Stimulated activated CD8-positive, alpha-beta memory T cell treated with anti-CD3 and anti-CD28 coated beads, Interleukin-15, amount 100 ng/mL, for 48 hours (primary cell): ENCODE results near the gene LMBRD1.
"Not testable (repeated sequence)": the region's sequence is repeated elsewhere in the genome, so short reads cannot be mapped to it uniquely, and the experiment has no call there.

Experiments
- DNase-seq, 2 donors: peaks; one replicate each; pipeline ENCODE4 v3.0.0-alpha.2; 2020; ENCODE audit warnings: low read depth in 2 of 2

The LMBRD1 gene

DNA sequence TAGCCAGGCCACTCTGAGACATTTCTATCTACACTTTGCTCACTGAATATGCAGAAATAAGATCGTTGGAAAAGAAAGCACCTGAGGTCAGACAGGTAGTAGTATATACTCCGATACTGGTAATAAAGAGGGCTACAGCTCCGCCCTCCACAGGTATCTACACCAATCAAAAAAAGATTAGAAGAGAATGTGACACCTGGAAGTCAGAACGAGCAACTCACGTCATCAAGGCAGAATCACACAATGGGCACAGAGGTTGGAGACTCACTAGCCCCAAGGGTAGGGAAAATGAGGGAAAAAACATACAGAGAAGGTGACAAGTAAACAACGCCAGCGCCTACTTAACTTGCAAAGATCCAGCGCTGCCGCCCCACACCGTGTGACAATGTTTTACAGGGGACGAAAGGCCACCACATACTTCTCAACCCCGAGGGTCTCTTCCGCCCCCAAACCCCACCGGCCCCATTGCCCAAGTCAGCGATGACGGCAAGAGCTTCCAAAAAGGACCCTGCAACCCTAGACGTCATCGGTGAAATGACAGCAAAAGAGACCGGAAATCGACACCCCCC lies 653 bp downstream of the LMBRD1 start:
- DNase-seq, result no peak

DNA sequence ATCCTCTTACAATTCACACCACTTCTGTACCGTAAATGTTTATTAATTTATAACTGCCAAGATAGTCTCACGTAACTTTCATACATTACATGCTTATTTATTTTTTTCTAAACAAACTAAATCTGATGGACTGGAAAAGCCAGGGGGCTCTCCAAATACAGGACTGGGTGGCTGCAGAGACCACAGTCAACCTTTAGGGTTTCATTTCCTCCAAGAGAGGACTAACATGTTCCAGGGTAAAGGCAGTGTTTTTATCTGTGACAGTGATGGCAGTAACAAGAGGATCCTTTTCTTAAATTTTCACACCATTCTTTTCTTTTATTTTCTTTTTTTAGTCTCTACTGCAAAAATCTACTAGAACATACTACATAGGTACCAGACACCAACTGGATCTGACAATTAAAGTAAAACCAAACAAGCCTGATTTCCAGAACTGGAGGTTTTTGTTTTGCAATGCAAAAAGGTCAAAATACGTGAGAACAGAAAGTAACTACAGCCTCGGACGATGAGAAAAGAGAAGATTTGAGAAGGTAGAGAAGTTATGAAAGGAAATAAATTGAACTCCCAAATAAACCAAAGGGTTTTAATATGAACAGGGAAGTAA lies 1.2 kb downstream of the LMBRD1 start:
- DNase-seq, result no peak

DNA sequence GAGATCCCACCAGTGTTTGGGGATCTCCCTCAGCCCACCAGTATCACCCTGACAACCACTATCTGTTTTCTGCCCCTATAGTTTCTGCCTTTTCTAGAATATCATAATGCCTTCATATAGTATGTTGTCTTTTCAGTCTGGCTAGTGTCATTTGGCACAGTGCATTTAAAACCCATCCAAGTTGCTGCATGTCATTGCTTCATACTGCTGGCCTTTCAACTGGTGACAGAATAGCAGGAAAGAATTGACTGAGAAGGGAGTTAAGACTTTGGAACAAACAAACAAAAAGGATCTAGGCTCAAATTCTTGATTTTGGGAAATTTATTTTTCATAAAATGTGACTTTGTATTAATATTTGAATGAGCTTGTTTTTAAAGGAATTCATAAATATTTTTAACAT lies 4.5 kb downstream of the LMBRD1 start:
- DNase-seq, result no peak

DNA sequence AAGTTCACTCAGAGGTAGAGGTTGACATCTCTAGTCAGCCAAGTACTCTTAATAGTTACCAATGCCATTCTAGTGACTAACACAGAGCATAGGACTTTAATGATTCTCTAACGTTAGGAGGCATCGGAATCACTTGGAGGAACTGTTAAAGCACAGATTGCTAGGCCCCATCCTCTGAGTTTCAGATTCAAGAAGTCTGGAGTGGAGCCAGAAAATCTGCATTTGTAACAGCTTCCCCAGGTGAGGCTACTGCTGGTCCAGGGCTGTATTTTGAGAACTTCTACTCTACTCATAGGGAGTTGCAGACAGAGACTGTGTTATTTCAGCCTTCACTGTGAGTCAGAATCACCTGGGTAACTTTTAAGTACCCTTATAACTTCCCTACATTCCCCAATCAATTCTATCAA lies 5.7 kb downstream of the LMBRD1 start:
- DNase-seq, result no peak

DNA sequence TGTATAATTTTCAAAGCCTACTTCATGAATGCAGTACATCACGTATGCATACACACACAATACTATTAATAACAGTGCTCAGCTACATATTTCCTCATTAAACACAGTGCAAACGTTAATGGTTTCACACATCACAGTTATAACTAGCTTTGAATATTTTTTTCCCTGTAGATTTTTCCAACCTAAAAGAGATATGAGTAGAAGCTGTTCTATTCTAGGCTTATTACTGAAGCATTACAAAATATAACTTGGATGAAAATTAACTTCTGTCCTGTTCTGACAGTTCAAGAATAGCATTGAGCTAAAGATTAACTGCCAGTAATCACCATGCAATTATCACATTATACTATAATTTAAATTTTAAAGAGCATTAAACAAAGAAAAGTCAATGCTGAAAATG lies 6.2 kb downstream of the LMBRD1 start:
- DNase-seq, result no peak

DNA sequence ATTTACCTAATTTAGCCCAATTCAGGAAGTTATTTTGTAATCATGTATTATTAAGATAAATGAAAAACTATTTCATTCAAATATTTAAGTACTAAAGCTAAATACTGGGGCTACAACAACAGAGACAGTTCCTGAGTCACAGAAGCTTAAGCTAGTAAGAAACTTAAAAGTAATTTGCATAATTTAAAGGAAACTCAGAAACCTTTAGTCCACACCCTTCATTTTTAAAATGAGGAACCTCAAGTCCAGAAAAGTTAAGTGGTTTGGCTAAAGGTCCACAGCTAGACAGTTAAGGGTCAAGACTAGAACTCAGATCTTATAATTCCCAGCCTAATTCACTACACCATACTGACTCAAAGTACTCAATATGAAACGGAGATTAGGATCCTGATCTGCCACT lies 7.2 kb downstream of the LMBRD1 start:
- DNase-seq, result no peak

DNA sequence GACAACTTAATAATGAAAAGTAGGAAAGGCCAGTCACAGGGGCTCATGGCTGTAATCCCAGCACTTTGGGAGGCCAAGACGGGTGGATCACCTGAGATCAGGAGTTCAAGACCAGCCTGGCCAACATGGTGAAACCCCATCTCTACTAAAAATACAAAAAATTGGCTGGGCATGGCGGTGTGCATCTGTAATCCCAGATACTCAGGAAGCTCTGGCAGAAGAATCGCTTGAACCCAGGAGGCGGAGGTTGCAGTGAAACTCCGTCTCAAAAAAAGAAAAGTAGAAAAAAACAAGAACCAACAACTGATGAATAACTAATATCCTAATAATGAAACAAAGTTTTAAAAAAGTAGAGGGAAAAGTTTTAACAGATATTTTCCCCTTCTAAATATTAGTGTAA lies 9.4 kb downstream of the LMBRD1 start:
- not testable (repeated sequence) for DNase-seq

DNA sequence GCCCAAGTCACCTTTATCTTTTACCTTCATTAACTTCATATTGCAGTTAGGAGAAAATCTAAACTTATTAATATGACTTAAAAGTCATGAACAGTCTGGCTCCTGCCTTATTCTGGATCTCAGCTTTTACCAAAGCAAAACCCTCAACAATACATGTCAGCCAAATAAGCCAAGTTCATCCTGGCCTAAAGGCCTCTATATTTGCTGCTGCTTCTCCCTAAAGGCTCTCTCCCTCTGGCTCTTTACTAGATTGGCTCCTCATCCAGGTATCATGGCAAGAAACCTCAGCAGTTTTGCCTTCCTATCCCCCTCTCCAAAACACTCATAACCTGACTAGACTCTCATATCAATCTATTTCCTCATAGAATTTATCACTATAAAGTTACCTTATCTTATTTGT lies 11.1 kb downstream of the LMBRD1 start:
- DNase-seq, result no peak

DNA sequence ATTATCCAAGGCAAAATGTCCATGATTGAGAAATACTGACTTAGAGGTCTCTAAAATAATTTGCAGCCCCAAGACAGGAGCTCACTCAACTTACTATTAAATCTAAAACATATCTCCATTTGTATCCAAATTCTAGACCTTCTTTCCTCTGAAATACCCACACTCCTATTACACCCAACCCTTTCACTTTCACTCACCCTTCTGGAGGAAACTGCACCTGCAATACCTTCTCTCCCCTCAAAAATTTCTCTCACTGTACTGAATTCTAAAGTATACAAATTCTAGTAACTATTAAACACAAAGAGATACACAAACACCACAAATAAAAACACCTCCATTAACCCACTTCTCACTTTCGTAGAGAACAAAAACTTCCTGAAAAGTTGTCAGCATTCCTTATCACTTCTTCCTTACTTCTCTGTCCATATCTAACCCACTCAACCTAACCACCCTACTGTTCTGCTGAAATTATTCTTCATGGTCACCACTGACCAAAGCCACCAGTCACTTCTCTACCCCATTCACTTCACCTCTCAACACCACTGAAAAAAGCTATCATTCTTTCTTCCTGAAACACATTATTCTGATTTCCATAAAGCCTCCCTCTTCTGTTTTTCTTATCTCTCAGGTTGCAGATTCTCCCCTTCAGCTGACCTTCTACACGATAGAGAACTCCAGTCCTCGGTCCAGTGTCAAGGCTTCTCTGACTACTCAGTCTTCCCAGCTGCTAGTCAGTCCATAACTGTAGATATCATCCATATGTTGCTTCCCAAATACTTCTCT lies 12.0 kb downstream of the LMBRD1 start:
- no peak for DNase-seq

DNA sequence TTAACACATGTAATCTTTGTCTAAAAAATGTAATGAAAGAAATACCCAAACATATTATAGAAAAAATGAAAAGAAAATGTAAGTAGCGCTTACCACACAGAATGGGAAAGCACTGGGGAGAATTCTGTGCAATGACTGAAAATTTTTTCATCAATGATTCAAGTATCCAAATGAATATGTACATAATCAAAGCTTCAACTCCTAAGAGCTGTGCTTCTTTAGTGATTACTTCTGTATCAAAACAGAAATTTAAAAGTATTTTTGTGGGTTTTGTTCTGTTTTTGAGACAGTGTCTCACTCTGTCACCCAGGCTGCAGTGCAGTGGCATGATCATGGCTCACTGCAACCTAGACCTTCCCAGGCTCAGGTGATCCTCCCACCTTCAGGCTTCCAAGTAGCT lies 13.7 kb downstream of the LMBRD1 start:
- DNase-seq, result no peak

DNA sequence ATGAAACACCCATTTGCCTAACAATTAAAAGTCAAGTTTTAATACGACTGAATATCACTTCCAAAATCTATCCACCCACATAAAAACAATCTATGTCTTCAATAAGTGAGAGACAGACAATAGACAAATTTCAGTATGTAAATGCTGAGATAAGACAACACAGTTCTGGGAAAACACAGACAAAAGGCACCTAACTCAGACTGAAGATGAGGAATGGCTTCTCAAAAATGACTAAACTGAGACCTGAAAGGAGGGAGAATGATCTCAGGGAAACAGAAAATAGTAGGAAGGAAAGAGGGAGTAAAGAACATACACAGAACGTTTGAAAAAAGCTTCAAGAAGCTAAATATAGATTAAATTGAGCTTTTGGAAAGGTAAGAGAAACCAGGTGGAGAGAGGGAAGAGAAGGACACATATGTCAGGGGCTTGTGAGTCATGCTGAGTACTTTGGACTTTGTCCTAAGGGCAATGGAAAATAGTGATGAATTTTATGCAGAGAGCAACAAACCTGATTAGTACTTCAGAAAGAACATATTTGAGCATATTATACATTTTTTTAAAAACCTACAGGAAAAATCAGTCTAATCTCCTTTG lies 16.1 kb downstream of the LMBRD1 start:
- DNase-seq, result no peak

DNA sequence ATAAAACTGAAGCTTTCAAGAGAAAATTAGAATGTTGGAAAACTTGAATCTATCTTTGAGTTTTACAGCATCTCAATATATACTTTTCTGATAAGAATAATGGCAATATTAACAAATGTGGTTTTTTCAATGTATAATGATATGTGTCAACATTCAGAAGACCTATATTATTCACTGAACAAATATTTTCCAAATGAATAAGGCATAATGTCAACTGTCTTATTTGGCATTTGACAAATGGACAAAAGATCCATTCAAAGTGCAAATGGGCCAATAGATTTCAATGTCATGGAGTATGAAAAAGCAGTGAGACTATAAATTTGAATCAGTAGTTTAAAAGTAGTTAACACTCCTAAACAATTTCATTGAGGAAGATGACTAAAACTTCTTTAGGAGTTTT lies 20.9 kb downstream of the LMBRD1 start:
- no peak for DNase-seq

DNA sequence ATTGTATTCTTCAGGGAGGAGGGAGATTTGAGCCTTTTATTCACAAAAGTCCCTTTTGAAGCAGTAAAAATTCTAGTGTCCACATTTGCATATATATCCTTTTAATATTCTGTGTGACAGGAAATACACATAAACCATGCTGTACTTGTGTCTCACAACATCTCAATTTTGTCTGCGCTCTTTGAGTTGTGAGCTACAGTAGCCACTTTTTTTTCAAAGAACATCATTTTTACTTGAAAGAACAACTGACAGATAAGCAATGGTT lies 21.3 kb downstream of the LMBRD1 start:
- no peak for DNase-seq

DNA sequence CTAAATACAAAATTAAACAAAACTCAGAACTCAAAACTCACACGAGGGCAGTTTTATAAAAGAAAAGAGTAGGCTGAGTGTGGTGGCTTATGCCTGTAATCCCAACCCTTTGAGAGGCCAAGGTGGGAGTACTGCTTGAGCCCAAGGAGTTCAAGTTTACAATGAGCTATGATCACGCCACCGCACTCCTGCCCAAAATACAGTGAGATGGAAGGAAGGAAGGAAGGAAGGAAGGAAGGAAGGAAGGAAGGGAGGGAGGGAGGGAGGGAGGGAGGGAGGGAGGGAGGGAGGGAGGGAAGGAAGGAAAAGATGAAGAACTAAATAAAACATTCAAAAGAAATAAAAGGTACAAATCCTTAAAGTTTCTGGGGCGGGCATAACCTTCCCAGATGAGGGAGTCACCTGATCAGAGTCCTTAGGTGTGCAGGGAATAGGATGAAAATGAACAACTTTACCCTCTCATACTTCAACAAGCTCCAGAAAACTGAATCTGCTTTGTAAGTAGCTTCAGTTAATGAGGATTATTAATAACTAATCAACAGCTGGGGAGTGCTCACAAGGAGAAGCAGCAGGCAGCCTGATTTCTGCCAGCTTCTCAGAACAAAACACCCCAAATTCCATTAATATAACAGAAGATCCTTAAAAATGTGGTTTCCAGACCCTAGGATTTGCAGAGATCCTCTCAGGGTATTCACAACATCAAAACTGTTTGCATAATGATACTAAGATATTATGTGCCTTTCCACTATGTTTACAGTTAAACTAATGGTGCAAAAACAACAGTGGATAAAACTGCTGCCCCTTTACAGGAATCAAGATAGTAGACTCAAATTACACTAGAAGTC lies 21.8 kb downstream of the LMBRD1 start:
- no peak for DNase-seq

DNA sequence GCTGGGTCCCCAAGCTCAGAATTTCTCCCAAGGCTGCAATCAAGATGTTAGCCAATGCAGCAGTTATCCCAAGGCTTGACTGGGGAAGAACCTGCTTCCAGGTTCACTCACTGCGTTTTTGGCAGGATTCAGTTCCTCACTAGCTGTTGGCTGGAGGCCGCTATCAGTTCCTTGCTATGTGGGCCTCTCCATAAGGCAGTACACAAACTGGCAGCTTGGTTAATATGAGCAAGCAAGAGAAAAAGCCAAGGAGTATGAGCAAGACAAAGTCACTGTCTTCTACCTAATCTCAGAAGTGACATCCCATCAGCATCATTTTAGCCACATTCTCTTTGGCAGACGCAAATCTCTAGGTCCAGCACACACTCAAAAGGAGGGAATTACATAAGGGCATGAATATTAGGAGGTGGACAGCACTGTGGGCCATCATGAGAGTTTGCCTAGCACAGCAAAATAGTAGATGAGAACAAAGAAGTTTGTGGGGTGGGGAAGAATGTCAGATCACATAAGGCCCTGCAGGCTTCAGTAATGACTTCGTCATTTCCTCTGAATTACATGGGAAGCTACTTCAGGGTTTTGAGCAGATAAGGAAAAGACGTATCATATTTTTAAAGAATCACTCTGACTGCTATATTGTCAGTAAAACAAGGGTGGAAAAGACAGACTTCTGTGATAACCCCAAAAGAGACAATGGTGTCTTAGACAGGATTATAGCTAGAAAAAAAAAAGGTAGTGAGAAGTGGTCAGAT lies 25.5 kb downstream of the LMBRD1 start:
- DNase-seq, result no peak

DNA sequence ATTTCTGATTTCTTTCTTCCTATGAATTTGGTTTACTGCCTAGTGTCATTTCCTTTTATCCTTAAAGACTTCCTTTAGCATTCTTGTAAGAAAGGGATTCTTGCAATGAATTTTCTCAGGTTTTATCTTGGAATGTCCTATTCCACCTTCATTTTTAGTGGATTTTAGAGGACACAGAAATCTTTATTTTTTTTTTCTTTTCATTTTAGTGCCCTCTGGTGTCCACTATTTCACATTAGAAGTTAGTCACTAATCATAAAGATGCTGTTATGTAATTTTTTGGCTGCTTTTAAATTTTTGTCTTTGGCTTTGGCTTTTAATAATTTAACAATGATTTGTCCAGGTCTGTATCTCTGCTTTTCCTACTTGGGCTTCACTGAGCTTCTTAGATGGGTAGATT lies 28.1 kb downstream of the LMBRD1 start:
- no peak for DNase-seq

DNA sequence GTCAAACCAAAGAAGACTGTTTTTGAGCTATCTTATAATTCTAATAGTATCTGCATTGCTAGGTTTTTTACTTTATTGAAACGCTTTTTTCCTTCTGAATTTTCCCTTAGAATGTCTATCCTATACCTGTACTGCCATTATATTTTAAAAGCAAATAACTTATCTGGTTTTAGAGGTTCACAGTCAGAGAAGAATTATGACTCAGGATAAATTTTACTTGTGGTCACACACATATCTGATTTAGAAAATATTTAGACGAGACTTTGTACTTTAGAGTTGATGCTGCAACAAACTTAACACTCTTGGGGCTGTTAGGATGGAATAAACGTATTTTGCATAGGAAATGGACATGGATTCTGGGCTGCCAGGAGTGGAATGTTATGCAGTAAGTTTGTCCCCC lies 33.0 kb downstream of the LMBRD1 start:
- no peak for DNase-seq

DNA sequence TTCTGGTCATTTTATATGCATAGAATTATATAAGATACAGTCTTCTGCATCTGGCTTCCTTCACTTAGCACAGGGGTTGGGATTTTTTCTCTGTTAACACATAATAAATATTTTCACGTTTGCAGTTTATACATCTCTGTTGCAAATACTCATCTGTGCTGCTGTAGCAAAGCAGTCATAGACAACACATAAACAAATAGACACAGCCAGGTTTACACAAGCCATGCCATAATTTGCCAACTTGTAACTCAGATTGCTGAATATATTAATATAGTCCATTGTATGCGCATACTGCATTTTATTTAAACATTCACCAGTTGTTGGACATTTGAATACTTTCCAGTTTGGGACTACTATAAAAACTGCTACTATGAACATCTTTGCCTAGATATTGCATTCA lies 35.0 kb downstream of the LMBRD1 start:
- no peak for DNase-seq

DNA sequence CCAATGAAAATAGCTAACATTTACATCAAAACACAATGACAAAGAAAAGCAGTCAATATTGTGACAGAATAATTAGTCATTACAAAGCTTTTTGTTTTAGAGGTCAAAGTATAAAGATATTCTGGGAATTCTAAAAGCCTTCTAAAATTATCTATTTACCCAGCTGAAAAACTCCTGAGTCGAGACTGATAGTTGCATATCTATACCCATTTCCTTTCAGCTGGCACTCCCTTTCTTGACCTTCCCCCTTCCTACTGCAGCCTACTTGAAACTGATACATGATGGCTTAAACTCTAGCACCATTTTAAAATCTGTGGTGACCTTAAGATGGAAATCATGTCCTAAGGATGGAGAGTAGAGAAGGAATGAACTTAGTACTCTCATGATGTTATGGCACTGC lies 38.6 kb downstream of the LMBRD1 start:
- no peak for DNase-seq

DNA sequence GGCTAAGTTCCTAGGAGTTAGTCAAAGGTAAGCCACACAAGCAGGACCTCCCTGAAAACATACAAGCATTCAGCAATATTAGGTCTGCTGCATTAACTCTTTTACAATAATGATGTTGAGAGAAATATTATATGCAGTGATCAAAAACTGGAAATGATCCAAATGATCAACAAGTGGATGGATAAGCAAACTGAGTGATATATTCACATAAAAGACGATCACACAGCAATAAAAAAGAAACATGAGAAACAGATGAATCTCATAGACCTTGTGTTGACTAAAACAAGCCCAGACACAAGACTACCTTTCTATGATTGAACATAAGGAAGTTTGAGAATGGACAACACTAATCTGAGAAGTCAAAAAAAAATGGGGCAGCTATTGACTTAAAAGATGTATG lies 39.9 kb downstream of the LMBRD1 start:
- no peak for DNase-seq

DNA sequence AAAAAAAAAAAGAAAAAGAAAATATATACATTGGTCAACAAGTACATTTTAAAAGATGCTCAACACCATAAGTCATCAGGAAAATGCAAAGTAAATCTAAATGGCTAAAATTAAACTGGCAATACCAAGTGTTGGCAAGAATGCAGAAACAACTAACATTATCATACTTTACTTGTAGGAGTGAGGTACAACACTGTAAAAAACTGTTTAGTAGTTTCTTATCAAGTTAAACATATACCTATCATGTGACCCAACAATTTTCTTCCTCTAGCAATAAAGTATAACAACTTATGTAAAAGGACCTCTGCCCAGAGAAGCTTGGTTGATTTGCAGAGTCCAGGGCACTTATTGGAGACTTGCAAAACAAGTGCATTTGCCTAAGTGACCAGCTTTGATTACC lies 40.4 kb downstream of the LMBRD1 start:
- no peak for DNase-seq

DNA sequence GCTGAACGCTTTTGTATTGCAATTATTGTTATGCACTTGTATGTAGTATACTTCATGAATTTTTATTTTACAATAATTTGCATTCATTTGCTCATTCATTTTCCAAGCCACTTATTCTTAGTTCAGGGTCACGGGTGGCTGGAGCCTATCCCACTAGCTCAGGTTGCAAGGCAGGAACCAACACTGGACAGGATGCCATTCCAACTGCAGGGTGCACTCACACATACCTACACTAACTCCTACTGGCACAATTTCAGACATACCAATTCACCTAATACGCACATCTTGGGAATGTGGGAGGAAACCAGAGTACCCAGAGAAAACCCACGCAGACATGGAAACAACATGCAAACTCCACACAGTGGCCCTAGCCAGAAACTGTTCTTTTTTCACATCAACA lies 61.8 kb downstream of the LMBRD1 start:
- no peak for DNase-seq
